ENCODE data around the gene TCEA3. TPM values are rescaled to one million over a fixed set of nuclear protein-coding genes. Genes with fewer than 3 reads are reported as not detected.

TCEA3 gene
- total RNA-seq, 2 experiments from 2014 or later: 11.4 to 12.1 TPM

- H3K4me3 Mint-ChIP-seq: no peak overlapping the region
- ChIA-PET CTCF (interaction anchor here (3.0 kb wide), 1 partner anchor 37 kb away, joined by 11 read pairs; no protein-coding TSS in a partner anchor), POLR2A (no interaction called here)
- H3K4me1 Mint-ChIP-seq (ENCODE audit: low read depth): peaks cover 7% of the 10 kb centered on the region
- no peaks in the 10 kb centered on the region for H3K36me3 Mint-ChIP-seq (ENCODE audit: low read depth)
- peaks cover 10% of the 10 kb centered on the region for H3K27me3 Mint-ChIP-seq (ENCODE audit: low read depth)
- no peak overlapping the region for H3K27ac Mint-ChIP-seq
- ATAC-seq (no peak), DNase-seq (no peak)
- H3K9me3 Mint-ChIP-seq (ENCODE audit: insufficient read depth): no peaks in the 10 kb centered on the region
Measured at GRCh38 chr1:23460519-23460918, 36.0 kb upstream of the TCEA3 start.

- POLR2A ChIA-PET: no interaction called here
- no peaks in the 10 kb centered on the region for H3K36me3 Mint-ChIP-seq (ENCODE audit: low read depth)
- peaks cover 8% of the 10 kb centered on the region for H3K4me1 Mint-ChIP-seq (ENCODE audit: low read depth)
- no peak for ATAC-seq
- no peak for DNase-seq
- no peak overlapping the region for H3K27ac Mint-ChIP-seq
- CTCF ChIA-PET: interaction anchor here (1.0 to 3.0 kb wide), 3 partner anchors 38 to 176 kb away, joined by 3 to 11 read pairs (median 3); no protein-coding TSS in a partner anchor
- peaks cover 10% of the 10 kb centered on the region for H3K27me3 Mint-ChIP-seq (ENCODE audit: low read depth)
- H3K4me3 Mint-ChIP-seq: no peak overlapping the region
- no peaks in the 10 kb centered on the region for H3K9me3 Mint-ChIP-seq (ENCODE audit: insufficient read depth)
Measured at GRCh38 chr1:23459338-23459757, 34.8 kb upstream of the TCEA3 start.

GRCh38 chr1:23456226-23456625 lies 31.7 kb upstream of the TCEA3 start:
- ATAC-seq (no peak), DNase-seq (no peak)
- no peak overlapping the region for H3K27ac Mint-ChIP-seq
- H3K27me3 Mint-ChIP-seq (ENCODE audit: low read depth): peaks cover 15% of the 10 kb centered on the region
- H3K4me3 Mint-ChIP-seq: no peak overlapping the region
- peaks cover 18% of the 10 kb centered on the region for H3K4me1 Mint-ChIP-seq (ENCODE audit: low read depth)
- POLR2A ChIA-PET: no interaction called here
- CTCF ChIA-PET: no interaction called here
- H3K9me3 Mint-ChIP-seq (ENCODE audit: insufficient read depth): no peaks in the 10 kb centered on the region
- H3K36me3 Mint-ChIP-seq (ENCODE audit: low read depth): no peaks in the 10 kb centered on the region

GRCh38 chr1:23453455-23454000 lies 29.0 kb upstream of the TCEA3 start:
- peaks cover 18% of the 10 kb centered on the region for H3K4me1 Mint-ChIP-seq (ENCODE audit: low read depth)
- no peak overlapping the region for H3K4me3 Mint-ChIP-seq
- no peak overlapping the region for H3K27ac Mint-ChIP-seq
- POLR2A ChIA-PET: no interaction called here
- DNase-seq (no peak), ATAC-seq (no peak)
- no peaks in the 10 kb centered on the region for H3K36me3 Mint-ChIP-seq (ENCODE audit: low read depth)
- H3K9me3 Mint-ChIP-seq (ENCODE audit: insufficient read depth): no peaks in the 10 kb centered on the region
- CTCF ChIA-PET: no interaction called here
- peaks cover 12% of the 10 kb centered on the region for H3K27me3 Mint-ChIP-seq (ENCODE audit: low read depth)

- DNase-seq: peak; percentile 33
- peak; percentile 27 for ATAC-seq
- no peak overlapping the region for H3K27ac Mint-ChIP-seq
- H3K4me1 Mint-ChIP-seq (ENCODE audit: low read depth): peaks cover 18% of the 10 kb centered on the region
- peaks cover 12% of the 10 kb centered on the region for H3K27me3 Mint-ChIP-seq (ENCODE audit: low read depth)
- no peaks in the 10 kb centered on the region for H3K9me3 Mint-ChIP-seq (ENCODE audit: insufficient read depth)
- H3K36me3 Mint-ChIP-seq (ENCODE audit: low read depth): no peaks in the 10 kb centered on the region
- H3K4me3 Mint-ChIP-seq: no peak overlapping the region
- ChIA-PET POLR2A (no interaction called here), CTCF (interaction anchor here (1.1 kb wide), 1 partner anchor 45 kb away, joined by 3 read pairs; no protein-coding TSS in a partner anchor)
Measured at GRCh38 chr1:23452011-23452411, 27.5 kb upstream of the TCEA3 start.

- H3K36me3 Mint-ChIP-seq (ENCODE audit: low read depth): no peaks in the 10 kb centered on the region
- peaks cover 9% of the 10 kb centered on the region for H3K27me3 Mint-ChIP-seq (ENCODE audit: low read depth)
- no peaks in the 10 kb centered on the region for H3K9me3 Mint-ChIP-seq (ENCODE audit: insufficient read depth)
- ChIA-PET CTCF (interaction anchor here (1.1 kb wide), 1 partner anchor 45 kb away, joined by 3 read pairs; no protein-coding TSS in a partner anchor), POLR2A (no interaction called here)
- ATAC-seq (no peak), DNase-seq (no peak)
- H3K27ac Mint-ChIP-seq: no peak overlapping the region
- peaks cover 17% of the 10 kb centered on the region for H3K4me1 Mint-ChIP-seq (ENCODE audit: low read depth)
- no peak overlapping the region for H3K4me3 Mint-ChIP-seq
Measured at GRCh38 chr1:23451441-23451840, 26.9 kb upstream of the TCEA3 start.

- peaks cover 7% of the 10 kb centered on the region for H3K27me3 Mint-ChIP-seq (ENCODE audit: low read depth)
- H3K4me1 Mint-ChIP-seq (ENCODE audit: low read depth): peaks cover 13% of the 10 kb centered on the region
- H3K27ac Mint-ChIP-seq: no peak overlapping the region
- ChIA-PET POLR2A (no interaction called here), CTCF (interaction anchor here (1.1 kb wide), 1 partner anchor 46 kb away, joined by 3 read pairs; no protein-coding TSS in a partner anchor)
- H3K4me3 Mint-ChIP-seq: no peak overlapping the region
- no peaks in the 10 kb centered on the region for H3K36me3 Mint-ChIP-seq (ENCODE audit: low read depth)
- no peak for ATAC-seq
- no peaks in the 10 kb centered on the region for H3K9me3 Mint-ChIP-seq (ENCODE audit: insufficient read depth)
- DNase-seq: no peak
Measured at GRCh38 chr1:23450894-23451293, 26.3 kb upstream of the TCEA3 start.

- H3K27me3 Mint-ChIP-seq (ENCODE audit: low read depth): peaks cover 7% of the 10 kb centered on the region
- no peaks in the 10 kb centered on the region for H3K36me3 Mint-ChIP-seq (ENCODE audit: low read depth)
- DNase-seq: no peak
- CTCF ChIA-PET: interaction anchor here (0.8 to 1.0 kb wide), 2 partner anchors 47 to 90 kb away, joined by 3 read pairs; no protein-coding TSS in a partner anchor
- H3K27ac Mint-ChIP-seq: no peak overlapping the region
- peaks cover 10% of the 10 kb centered on the region for H3K4me1 Mint-ChIP-seq (ENCODE audit: low read depth)
- H3K9me3 Mint-ChIP-seq (ENCODE audit: insufficient read depth): no peaks in the 10 kb centered on the region
- no peak for ATAC-seq
- POLR2A ChIA-PET: no interaction called here
- H3K4me3 Mint-ChIP-seq: no peak overlapping the region
Measured at GRCh38 chr1:23449958-23450357, 25.4 kb upstream of the TCEA3 start.

GRCh38 chr1:23449306-23449705 lies 24.8 kb upstream of the TCEA3 start:
- no peak for ATAC-seq
- H3K4me1 Mint-ChIP-seq (ENCODE audit: low read depth): peaks cover 10% of the 10 kb centered on the region
- H3K27ac Mint-ChIP-seq: no peak overlapping the region
- H3K36me3 Mint-ChIP-seq (ENCODE audit: low read depth): no peaks in the 10 kb centered on the region
- no peaks in the 10 kb centered on the region for H3K9me3 Mint-ChIP-seq (ENCODE audit: insufficient read depth)
- no peak for DNase-seq
- H3K27me3 Mint-ChIP-seq (ENCODE audit: low read depth): peaks cover 7% of the 10 kb centered on the region
- H3K4me3 Mint-ChIP-seq: no peak overlapping the region
- CTCF ChIA-PET: interaction anchor here (0.8 to 1.0 kb wide), 2 partner anchors 48 to 90 kb away, joined by 3 read pairs; no protein-coding TSS in a partner anchor
- POLR2A ChIA-PET: no interaction called here

- Mint-ChIP-seq H3K4me3 (no peak overlapping the region), H3K9me3 (ENCODE audit: insufficient read depth) (no peaks in the 10 kb centered on the region), H3K27ac (no peak overlapping the region), H3K36me3 (ENCODE audit: low read depth) (no peaks in the 10 kb centered on the region), H3K4me1 (ENCODE audit: low read depth) (peaks cover 10% of the 10 kb centered on the region), H3K27me3 (ENCODE audit: low read depth) (peaks cover 7% of the 10 kb centered on the region)
- ChIA-PET CTCF (interaction anchor here (0.8 to 1.0 kb wide), 2 partner anchors 48 to 91 kb away, joined by 3 read pairs; no protein-coding TSS in a partner anchor), POLR2A (no interaction called here)
- DNase-seq (no peak), ATAC-seq (no peak)
Measured at GRCh38 chr1:23448846-23449245, 24.3 kb upstream of the TCEA3 start.

GRCh38 chr1:23446661-23447310 lies 22.2 kb upstream of the TCEA3 start:
- POLR2A ChIA-PET: no interaction called here
- CTCF ChIA-PET: no interaction called here

GRCh38 chr1:23444596-23445390 lies 20.2 kb upstream of the TCEA3 start:
- peaks cover 4% of the 10 kb centered on the region for H3K27me3 Mint-ChIP-seq (ENCODE audit: low read depth)
- CTCF ChIA-PET: no interaction called here

More at GRCh38 chr1:23446661-23447310, 22.2 kb upstream of the TCEA3 start:
- no peak overlapping the region for H3K4me3 Mint-ChIP-seq
- no peak for ATAC-seq
- H3K27me3 Mint-ChIP-seq (ENCODE audit: low read depth): peaks cover 9% of the 10 kb centered on the region
- no peak overlapping the region for H3K27ac Mint-ChIP-seq
- no peak for DNase-seq
- no peaks in the 10 kb centered on the region for H3K9me3 Mint-ChIP-seq (ENCODE audit: insufficient read depth)
- H3K4me1 Mint-ChIP-seq (ENCODE audit: low read depth): peaks cover 3% of the 10 kb centered on the region
- H3K36me3 Mint-ChIP-seq (ENCODE audit: low read depth): no peaks in the 10 kb centered on the region

More at GRCh38 chr1:23444596-23445390, 20.2 kb upstream of the TCEA3 start:
- ATAC-seq (no peak), DNase-seq (no peak)
- Mint-ChIP-seq H3K9me3 (ENCODE audit: insufficient read depth) (no peaks in the 10 kb centered on the region), H3K36me3 (ENCODE audit: low read depth) (no peaks in the 10 kb centered on the region), H3K4me3 (no peak overlapping the region), H3K27ac (no peak overlapping the region), H3K4me1 (ENCODE audit: low read depth) (no peaks in the 10 kb centered on the region)
- POLR2A ChIA-PET: no interaction called here

Data from activated CD8-positive, alpha-beta T cell treated with anti-CD3 and anti-CD28 coated beads, Interleukin-2, amount 10 ng/mL, durations not matched to agents 7 days and 5 days (primary cell).